Activated CD4-positive, alpha-beta memory T cell treated with anti-CD3 and anti-CD28 coated beads, Interleukin-2, amount 10 ng/mL, durations not matched to agents 7 days and 5 days (primary cell): Measurements from ENCODE around the gene UNC13A. TPM values are rescaled to one million over a fixed set of nuclear protein-coding genes. Genes with fewer than 3 reads are reported as not detected.

ENCODE experiments used
- CTCF ChIA-PET: fragments of 350-600 bp; sonication (Branson Sonifier 250); formaldehyde crosslinking; loops from one replicate; lab custom pipeline; 2021; ENCODE audit warnings: antibody characterized with exemption, inconsistent platforms; lab: Charles Lee
- POLR2A ChIA-PET: fragments of 350-600 bp; sonication (Branson Sonifier 250); formaldehyde crosslinking; loops from one replicate; lab custom pipeline; 2021; ENCODE audit warnings: antibody characterized with exemption; lab: Charles Lee
- DNase-seq: peaks from one replicate; pipeline ENCODE4 v3.0.0-alpha.2; 2020
- H3K27ac Mint-ChIP-seq: one replicate; pipeline ENCODE4 v1.8.0; 2021; ENCODE audit warnings: mild to moderate bottlenecking, mixed read lengths
- H3K27me3 Mint-ChIP-seq: one replicate; pipeline ENCODE4 v1.8.0; 2021; ENCODE audit warnings: mixed read lengths
- H3K36me3 Mint-ChIP-seq: one replicate; pipeline ENCODE4 v1.8.0; 2021; ENCODE audit warnings: low read depth, mixed read lengths
- H3K4me1 Mint-ChIP-seq: one replicate; pipeline ENCODE4 v1.8.0; 2021; ENCODE audit warnings: mixed read lengths
- H3K4me3 Mint-ChIP-seq: one replicate; pipeline ENCODE4 v1.8.0; 2021; ENCODE audit warnings: mild to moderate bottlenecking, mixed read lengths
- H3K9me3 Mint-ChIP-seq: one replicate; pipeline ENCODE4 v1.8.0; 2021; ENCODE audit warnings: mixed read lengths
- total RNA-seq, 2 experiments: library from RNA; stranded (reverse); gene quantifications; one replicate each; pipeline ENCODE4 v1.2.3, GENCODE V29; 2021

Gene UNC13A
- total RNA-seq, 2 experiments from 2014 or later = 0.03 TPM; not detected in 1

- H3K27me3 Mint-ChIP-seq = no peaks in the 10 kb centered on the region
- peaks cover 3% of the 10 kb centered on the region for H3K9me3 Mint-ChIP-seq
- H3K4me3 Mint-ChIP-seq = no peak overlapping the region
- no peaks in the 10 kb centered on the region for H3K36me3 Mint-ChIP-seq
- POLR2A ChIA-PET = no interaction called here
- DNase-seq = no peak
- CTCF ChIA-PET = no interaction called here
- H3K4me1 Mint-ChIP-seq = peaks cover 11% of the 10 kb centered on the region
- H3K27ac Mint-ChIP-seq = no peak overlapping the region
These were observed 61.0 kb downstream of the UNC13A start for GRCh38 chr19:17627161-17627560.

- POLR2A ChIA-PET = no interaction called here
- no peak overlapping the region for H3K27ac Mint-ChIP-seq
- CTCF ChIA-PET = no interaction called here
- peaks cover 16% of the 10 kb centered on the region for H3K4me1 Mint-ChIP-seq
- no peak overlapping the region for H3K4me3 Mint-ChIP-seq
- H3K9me3 Mint-ChIP-seq = peaks cover 3% of the 10 kb centered on the region
- no peaks in the 10 kb centered on the region for H3K36me3 Mint-ChIP-seq
- no peaks in the 10 kb centered on the region for H3K27me3 Mint-ChIP-seq
- no peak for DNase-seq
These were observed 61.6 kb downstream of the UNC13A start for GRCh38 chr19:17626456-17627015.

DNA sequence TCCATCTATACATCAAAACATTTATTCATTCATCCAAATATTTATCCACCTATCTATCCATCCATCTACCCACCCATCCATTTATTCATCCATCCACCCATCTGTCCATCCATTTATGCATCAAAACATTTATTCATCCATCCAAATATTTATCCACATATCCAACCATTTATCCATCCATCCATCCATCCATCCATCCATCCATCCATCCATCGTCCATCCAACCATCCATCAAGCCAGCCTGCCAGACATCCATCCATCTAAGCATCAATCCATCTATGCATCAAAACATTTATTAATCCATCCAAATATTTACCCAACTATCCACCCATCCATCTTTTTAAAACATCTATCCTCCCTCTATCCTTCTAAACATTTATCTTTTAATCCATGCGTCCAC is 62.2 kb downstream of the UNC13A start:
- Mint-ChIP-seq H3K36me3 (no peaks in the 10 kb centered on the region), H3K9me3 (peaks cover 3% of the 10 kb centered on the region), H3K27me3 (peaks cover 4% of the 10 kb centered on the region), H3K4me1 (peaks cover 17% of the 10 kb centered on the region), H3K4me3 (no peak overlapping the region), H3K27ac (no peak overlapping the region)
- DNase-seq = no peak
- ChIA-PET CTCF (no interaction called here), POLR2A (no interaction called here)

- ChIA-PET POLR2A (no interaction called here), CTCF (no interaction called here)
- Mint-ChIP-seq H3K36me3 (no peaks in the 10 kb centered on the region), H3K27me3 (peaks cover 4% of the 10 kb centered on the region), H3K9me3 (peaks cover 3% of the 10 kb centered on the region), H3K27ac (no peak overlapping the region), H3K4me3 (no peak overlapping the region), H3K4me1 (peaks cover 17% of the 10 kb centered on the region)
- no peak for DNase-seq
These were observed 63.1 kb downstream of the UNC13A start for GRCh38 chr19:17625043-17625442.

- ChIA-PET CTCF (no interaction called here), POLR2A (no interaction called here)
- peaks cover 4% of the 10 kb centered on the region for H3K27me3 Mint-ChIP-seq
- peaks cover 3% of the 10 kb centered on the region for H3K9me3 Mint-ChIP-seq
- peaks cover 17% of the 10 kb centered on the region for H3K4me1 Mint-ChIP-seq
- no peak for DNase-seq
- H3K27ac Mint-ChIP-seq = no peak overlapping the region
- no peak overlapping the region for H3K4me3 Mint-ChIP-seq
- H3K36me3 Mint-ChIP-seq = no peaks in the 10 kb centered on the region
These were observed 63.7 kb downstream of the UNC13A start for GRCh38 chr19:17624314-17624991.

DNA sequence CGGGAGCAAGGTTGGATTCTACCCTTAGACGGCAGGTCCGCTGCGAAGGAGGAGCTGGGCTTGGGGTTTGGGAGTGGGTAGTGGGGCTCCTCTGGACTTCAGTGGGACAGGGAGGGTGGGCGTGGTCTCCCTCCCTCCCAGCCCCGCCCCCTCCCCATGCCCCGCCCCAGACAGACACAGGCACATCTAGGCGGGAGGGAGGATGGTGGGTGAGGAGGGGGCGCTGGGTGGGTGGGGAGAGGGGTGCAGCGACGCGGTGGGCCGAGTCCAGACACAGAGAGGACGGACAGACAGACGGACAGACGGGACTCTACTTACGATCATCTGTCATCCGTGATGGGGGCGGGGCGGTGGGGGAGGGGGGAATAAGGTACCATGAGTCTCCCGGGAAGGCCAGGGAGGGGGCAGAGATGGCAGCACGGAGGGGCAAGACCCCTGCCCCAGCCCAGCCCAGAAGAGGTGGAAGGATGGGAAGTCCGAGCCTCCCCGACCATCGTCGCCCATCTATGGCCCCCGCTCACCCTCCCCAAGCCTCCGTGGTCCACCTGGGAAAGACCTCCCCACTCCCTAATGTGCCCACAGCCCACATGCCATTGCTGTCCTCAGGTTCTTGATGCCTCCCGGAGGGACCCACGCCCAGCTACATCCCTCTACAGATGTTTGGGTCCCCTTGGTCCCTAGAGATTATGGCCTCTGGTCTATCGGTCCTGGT is 64.8 kb downstream of the UNC13A start:
- no peak overlapping the region for H3K4me3 Mint-ChIP-seq
- no peak overlapping the region for H3K27ac Mint-ChIP-seq
- peaks cover 3% of the 10 kb centered on the region for H3K9me3 Mint-ChIP-seq
- peaks cover 4% of the 10 kb centered on the region for H3K27me3 Mint-ChIP-seq
- H3K4me1 Mint-ChIP-seq = peaks cover 17% of the 10 kb centered on the region
- H3K36me3 Mint-ChIP-seq = no peaks in the 10 kb centered on the region
- no peak for DNase-seq
- ChIA-PET CTCF (interaction anchor here (1.6 to 2.5 kb wide), 2 partner anchors 16 to 128 kb away, joined by 8 to 23 read pairs; no protein-coding TSS in a partner anchor), POLR2A (no interaction called here)

DNA sequence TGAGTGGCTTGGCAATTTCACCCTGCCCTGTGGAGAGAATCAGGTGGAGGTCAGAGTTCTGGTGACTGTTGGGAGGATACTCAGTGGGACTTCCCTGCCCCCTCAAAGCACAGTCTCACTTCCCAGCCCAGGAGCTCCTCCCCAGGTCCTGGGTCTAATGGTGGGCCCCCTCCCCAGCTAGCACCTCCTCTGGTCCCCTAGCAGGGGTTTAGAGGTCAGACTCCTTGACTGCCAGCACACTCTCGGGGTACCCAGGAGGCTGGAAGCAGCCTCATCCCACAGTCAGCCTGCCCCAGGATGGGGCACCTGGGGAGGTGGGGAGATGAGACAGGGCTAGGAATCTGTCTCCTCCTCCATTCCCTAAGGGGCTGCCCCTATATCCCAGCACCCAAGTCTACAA is 67.5 kb downstream of the UNC13A start:
- Mint-ChIP-seq H3K4me1 (peaks cover 19% of the 10 kb centered on the region), H3K27ac (no peak overlapping the region), H3K9me3 (peaks cover 3% of the 10 kb centered on the region), H3K4me3 (no peak overlapping the region), H3K27me3 (peaks cover 17% of the 10 kb centered on the region), H3K36me3 (no peaks in the 10 kb centered on the region)
- POLR2A ChIA-PET = no interaction called here
- CTCF ChIA-PET = interaction anchor here (1.8 to 2.5 kb wide), 3 partner anchors 14 to 239 kb away, joined by 4 to 23 read pairs (median 7); partner anchors contain the start of gene RPL18A
- DNase-seq = no peak

GRCh38 chr19:17618936-17619335 is 69.2 kb downstream of the UNC13A start:
- DNase-seq = no peak
- CTCF ChIA-PET = no interaction called here
- Mint-ChIP-seq H3K4me3 (no peak overlapping the region), H3K9me3 (no peaks in the 10 kb centered on the region), H3K27me3 (peaks cover 17% of the 10 kb centered on the region), H3K4me1 (peaks cover 19% of the 10 kb centered on the region), H3K27ac (no peak overlapping the region), H3K36me3 (no peaks in the 10 kb centered on the region)
- POLR2A ChIA-PET = interaction anchor here (0.9 kb wide), 1 partner anchor 13 kb away, joined by 3 read pairs; no protein-coding TSS in a partner anchor

DNA sequence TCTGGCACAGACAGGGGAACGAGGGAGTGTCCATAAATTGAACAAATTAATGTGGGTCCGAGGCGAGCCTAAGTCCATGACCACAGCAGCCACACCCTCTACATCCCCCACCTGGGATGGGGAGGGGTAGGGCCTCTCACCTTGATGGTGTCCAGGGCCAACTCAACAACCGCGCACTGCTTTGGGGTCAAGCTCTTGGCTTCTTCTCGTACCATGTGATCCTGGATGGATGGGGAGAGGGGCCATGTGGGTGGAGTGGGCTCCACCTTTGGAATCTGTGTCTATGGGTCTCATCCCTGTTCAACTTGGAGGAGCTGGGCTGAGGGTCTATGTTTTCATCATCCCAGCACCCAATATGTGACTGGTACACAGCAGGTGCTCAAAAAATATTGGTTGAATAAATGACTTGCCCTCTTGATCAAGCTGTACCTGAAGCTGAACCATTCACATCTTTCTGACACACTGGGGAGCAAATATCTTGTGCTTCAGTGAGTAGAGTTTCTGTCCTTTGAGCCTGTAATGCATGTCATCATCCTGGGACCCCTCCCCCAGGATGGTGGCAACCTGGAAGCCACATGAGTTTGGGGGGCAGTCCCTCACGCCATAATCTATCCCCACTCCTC is 69.8 kb downstream of the UNC13A start:
- POLR2A ChIA-PET = interaction anchor here (0.9 kb wide), 1 partner anchor 12 kb away, joined by 3 read pairs; no protein-coding TSS in a partner anchor
- Mint-ChIP-seq H3K36me3 (no peaks in the 10 kb centered on the region), H3K27me3 (peaks cover 18% of the 10 kb centered on the region), H3K27ac (no peak overlapping the region), H3K9me3 (no peaks in the 10 kb centered on the region), H3K4me3 (no peak overlapping the region), H3K4me1 (peaks cover 17% of the 10 kb centered on the region)
- CTCF ChIA-PET = no interaction called here
- DNase-seq = no peak

- Mint-ChIP-seq H3K27me3 (peaks cover 20% of the 10 kb centered on the region), H3K4me1 (peaks cover 15% of the 10 kb centered on the region), H3K4me3 (no peak overlapping the region), H3K36me3 (no peaks in the 10 kb centered on the region), H3K9me3 (no peaks in the 10 kb centered on the region), H3K27ac (no peak overlapping the region)
- POLR2A ChIA-PET = interaction anchor here (0.9 kb wide), 1 partner anchor 12 kb away, joined by 3 read pairs; no protein-coding TSS in a partner anchor
- DNase-seq = no peak
- CTCF ChIA-PET = no interaction called here
These were observed 70.4 kb downstream of the UNC13A start for GRCh38 chr19:17617807-17618192.

DNA sequence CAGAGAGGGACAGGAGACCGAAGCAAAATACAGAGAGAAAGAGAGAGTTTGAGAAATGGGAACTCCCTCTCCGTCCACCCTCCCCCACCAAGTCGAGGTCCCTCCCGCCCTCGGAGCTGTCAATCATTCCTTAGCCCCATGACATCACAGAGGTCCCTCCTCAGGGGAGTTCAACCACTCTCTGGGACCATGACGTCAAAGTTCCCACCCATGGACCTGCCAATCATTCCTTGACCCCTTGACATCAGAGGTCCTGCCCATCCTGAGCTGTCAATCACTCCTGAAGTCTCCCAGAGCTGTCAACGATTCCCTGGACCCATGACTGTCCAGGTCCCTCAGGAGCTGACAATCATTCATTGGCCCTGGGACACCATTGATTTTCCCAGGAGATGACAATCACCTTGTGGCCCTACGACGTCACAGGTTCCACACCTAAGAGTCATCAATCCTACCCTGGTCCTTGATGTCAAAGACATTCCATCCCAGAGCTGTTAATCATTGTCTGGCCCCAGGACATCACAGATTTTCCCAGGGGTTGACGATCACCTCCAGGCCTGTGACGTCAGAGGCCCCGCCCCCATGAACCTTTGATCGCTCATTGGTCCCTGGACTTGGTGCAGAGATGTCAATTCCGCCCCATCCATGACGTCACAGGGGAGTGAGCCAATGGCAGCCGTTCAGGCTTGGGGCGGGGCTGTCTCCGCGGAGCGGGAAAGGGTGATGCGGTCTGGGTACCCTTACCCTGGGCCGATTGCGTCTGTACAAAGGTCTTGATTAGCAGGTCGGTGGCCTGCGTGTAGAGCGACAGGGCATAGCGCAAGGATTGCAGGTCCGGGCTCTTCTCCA is 71.0 kb downstream of the UNC13A start:
- Mint-ChIP-seq H3K9me3 (no peaks in the 10 kb centered on the region), H3K4me3 (no peak overlapping the region), H3K4me1 (peaks cover 9% of the 10 kb centered on the region), H3K27ac (no peak overlapping the region), H3K36me3 (no peaks in the 10 kb centered on the region), H3K27me3 (peaks cover 20% of the 10 kb centered on the region)
- CTCF ChIA-PET = no interaction called here
- DNase-seq = no peak
- POLR2A ChIA-PET = no interaction called here

DNA sequence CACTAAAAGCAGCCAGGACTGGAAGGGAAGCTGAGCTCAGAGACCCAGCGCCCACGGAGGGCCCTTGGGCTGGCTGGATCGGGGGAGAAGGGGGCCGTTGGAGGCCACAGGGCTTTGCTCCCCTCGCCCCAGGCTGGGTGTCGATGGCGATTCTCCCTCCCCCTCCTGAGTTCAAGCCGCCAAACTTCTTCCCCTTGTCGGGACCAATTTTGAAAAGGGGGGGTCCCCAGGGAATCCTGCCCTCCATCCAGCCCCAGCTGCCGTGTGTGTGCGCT is 71.5 kb downstream of the UNC13A start:
- CTCF ChIA-PET = no interaction called here

More for the DNA sequence above, 71.5 kb downstream of the UNC13A start:
- peaks cover 4% of the 10 kb centered on the region for H3K4me1 Mint-ChIP-seq
- POLR2A ChIA-PET = no interaction called here
- peaks cover 20% of the 10 kb centered on the region for H3K27me3 Mint-ChIP-seq
- H3K36me3 Mint-ChIP-seq = no peaks in the 10 kb centered on the region
- DNase-seq = no peak
- H3K4me3 Mint-ChIP-seq = no peak overlapping the region
- no peaks in the 10 kb centered on the region for H3K9me3 Mint-ChIP-seq
- no peak overlapping the region for H3K27ac Mint-ChIP-seq
